Fibroblast of skin of right quadriceps (primary cell): Measurements from ENCODE around the gene MRPL17.
"Not testable (repeated sequence)": the region's sequence is repeated elsewhere in the genome, so short reads cannot be mapped to it uniquely, and the experiment has no call there.

Experiments
- DNase-seq: peaks from one replicate; pipeline ENCODE4 v3.0.0-alpha.2; 2013

The MRPL17 gene

DNA sequence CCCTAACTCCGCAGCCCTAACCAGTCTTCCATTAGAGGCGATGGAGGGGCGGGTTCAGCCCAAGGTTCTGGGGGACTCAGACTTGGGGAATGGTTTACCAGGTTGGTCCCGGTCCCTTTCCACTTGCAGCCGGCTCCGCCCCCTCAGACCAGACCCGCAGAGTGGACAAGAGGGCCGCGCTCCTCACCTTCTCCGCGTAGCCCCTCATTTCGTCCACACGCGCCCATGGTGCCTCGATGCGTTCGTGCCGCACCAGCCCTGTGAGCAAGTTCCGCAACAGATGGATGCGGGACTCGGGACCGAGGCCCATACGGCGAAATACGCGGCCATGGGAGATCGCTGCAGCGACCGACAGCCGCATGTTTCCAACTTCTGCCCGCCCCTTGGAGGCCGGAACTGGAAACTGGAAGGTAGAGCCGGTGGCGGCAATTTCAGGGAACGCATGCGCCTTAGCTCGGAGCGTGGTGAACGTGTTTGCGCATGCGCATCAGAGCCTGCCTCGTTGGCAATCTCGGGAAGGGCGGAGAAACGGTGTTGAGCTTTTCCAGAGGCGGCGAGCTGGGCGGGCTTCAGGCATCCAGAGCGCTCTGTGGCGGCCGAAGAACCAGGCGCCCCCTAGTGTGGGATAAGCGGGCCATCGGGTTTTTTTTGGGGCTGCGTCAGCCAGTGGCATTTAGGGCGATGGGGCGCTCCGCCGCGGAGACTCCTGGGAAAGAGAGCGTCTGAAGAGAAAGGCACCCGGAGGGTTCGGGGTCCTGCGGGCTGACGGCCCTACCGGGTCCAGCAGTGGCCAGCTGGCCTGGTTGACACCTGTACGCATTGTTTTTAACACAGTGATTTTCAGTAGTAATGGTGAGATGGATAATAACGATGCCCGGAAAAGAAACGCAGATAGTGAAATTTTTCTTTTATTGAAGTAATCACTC lies at the start of gene MRPL17:
TSS of gene MRPL17 (minus strand) at position 405 of the 926 bp plus-strand sequence. CDS start at position 361, 44 bp downstream.
- DNase-seq = peak; percentile 99

DNA sequence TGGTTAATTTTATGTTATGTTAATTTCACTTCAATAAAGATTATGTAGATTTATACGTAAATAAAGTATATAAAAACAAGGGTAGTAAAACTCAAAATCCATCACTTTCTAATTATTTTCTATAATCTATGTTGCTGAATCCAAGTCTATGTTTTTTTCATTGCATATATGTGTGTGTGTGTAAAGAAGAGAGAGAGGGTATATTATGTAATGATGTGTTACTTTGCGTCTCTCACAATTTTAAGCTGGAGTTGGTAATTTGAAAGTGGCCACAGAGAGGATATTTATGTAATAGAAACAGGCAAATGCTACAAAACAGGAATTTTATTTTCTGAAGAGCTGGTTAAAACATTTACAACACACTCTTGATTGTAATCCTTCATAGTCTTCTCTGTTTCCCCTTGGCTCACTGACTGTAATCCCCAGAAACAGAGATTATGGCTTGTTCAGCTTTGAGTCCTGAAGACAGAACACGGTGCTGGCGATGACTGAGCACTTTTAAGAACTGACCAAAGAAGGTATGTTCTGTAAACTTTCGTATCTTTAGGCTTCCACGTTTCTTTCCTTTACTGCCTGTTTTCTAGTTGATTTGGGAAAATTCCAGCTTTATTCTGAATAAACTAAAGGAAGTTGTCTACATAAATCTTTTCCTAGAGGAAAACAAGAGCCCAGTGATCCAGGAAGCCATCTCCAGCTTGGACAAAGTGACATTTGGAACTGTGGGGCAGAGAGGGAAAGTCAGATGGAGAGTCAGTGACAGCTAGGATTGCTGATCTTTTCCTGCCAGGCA lies 45.0 kb upstream of the MRPL17 start:
- no peak for DNase-seq

DNA sequence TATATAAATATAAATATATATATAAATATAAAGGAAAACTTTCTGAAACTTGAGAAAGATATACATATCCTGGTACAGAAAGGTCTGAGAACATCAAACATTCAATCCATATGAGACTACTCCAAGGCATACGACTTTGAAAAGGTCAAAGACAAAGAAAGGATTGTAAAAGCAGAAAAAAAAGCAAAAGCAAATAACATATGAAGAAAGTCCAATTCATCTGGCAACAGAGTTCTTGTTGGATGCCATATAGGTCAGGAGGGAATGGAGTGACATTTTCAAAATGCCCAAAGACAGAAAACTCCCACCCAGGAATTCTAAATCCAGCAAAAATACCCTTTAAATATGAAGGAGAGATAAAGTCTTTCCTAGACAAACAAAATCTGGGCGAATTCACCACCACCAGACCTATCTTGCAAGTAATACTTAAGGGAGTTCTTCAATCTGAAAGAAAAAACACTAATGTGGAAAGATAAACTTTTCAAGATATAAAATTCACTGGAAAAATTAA lies 42.3 kb upstream of the MRPL17 start:
- DNase-seq = no peak

DNA sequence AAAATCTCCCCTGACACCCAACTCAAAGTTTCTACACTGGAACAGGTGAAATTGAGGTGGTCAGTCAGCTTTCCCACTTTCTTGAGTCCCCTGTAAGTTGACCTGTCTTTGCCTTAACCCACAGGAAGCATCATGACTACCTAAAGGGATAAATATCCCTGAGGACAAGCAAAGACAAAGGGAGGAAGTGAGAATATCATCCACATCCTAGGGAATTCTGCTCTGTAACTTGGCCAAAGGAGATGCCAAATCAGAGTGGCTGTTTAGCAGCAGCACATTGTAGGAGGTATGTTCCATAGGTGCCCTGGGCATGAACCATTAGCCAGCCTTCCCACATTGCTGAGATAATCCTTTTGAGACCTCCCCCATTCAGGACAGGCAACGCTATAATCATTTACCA lies 40.9 kb upstream of the MRPL17 start:
- no peak for DNase-seq

DNA sequence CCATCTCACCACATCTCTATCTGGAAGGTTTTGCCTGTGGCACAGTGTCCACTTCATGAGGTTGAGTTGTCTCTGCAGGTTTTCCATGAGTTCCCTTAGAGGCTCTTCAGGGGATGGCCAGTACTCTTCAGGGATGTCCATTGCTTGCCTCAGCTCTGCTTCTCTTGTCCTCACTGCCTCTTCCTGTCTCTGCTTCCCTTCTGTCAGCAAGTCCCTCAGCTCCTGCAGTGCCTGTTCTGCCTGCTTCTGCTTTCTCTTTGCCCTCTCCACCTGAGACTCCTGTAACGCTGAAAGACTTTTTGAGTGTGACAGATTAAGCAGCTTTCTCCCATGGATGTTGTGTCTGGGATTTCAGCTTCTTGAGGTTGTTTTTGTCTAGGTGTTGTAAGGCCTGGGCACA lies 38.2 kb upstream of the MRPL17 start:
- no peak for DNase-seq

DNA sequence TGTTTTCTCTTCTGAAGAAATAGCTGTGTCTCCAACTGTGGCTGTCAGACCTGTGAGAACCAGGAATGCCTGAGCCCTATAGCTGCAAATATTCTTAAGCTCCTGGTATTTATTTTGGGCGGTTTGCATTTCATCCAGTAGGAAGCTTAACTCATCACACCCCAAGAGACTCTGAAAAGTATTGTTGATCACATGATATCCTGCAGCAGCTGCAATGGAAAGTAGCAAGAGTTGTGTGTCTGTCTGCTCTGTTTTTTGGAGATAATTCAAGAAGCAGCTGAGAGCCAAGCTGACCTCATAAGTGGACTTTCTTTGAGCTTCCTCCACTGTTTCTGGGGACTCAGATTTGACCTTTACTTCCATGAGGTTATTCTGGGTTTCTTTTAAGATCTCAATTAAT lies 36.4 kb upstream of the MRPL17 start:
- no peak for DNase-seq

DNA sequence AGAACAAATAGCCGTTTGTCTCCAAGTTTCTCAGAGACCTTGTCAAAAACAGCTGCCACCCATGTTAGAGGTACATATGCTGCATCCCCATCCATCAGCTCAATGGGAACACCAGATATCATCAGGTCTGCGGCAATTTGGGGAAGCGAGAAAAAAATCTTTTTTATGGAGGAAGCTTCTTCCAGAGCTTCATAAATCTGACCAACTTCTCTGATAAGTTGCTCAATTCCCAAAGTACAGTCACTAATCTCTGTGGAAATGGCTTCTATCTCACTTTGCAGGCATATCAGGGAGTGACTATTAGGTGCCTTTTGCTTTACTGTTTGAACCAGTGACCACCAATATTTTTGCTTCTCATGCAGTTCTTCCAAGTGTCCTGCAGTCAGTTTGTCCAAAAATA lies 34.3 kb upstream of the MRPL17 start:
- no peak for DNase-seq

DNA sequence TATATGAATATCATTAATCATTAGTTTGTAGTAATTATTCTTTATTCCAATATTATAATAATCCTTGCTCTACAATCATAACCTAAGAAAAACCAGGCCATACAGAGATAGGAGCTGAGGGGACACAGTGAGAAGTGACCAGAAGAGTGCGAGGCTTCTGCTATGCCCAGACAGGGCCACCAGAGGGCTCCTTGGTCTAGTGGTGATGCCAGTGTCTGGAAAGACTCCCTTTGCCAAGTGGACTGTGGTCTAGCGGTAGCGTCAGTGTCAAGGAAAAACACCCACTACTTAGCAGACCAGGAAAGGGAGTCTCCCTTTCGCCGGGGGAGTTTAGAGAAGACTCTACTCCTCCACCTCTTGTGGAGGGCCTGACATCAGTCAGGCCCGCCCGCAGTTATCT lies 28.4 kb upstream of the MRPL17 start:
- not testable (repeated sequence) for DNase-seq

DNA sequence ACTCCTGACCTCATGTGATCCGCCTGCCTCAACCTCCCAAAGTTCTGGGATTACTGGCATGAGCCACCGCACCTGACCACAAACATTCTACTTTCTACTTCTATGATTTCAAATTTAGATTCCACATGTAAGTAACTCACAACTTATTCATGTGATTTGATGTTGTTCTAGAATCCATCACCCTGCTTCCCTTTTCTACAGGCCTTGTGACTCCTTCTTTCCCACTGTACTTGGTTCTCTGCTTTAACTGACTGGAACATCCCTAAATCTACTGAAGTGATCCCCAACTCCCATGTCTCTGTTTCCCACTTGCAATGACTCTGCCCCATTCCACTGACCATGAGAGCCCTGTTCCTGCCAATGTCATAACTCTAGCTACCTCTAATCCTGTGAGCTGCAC lies 25.7 kb upstream of the MRPL17 start:
- no peak for DNase-seq

DNA sequence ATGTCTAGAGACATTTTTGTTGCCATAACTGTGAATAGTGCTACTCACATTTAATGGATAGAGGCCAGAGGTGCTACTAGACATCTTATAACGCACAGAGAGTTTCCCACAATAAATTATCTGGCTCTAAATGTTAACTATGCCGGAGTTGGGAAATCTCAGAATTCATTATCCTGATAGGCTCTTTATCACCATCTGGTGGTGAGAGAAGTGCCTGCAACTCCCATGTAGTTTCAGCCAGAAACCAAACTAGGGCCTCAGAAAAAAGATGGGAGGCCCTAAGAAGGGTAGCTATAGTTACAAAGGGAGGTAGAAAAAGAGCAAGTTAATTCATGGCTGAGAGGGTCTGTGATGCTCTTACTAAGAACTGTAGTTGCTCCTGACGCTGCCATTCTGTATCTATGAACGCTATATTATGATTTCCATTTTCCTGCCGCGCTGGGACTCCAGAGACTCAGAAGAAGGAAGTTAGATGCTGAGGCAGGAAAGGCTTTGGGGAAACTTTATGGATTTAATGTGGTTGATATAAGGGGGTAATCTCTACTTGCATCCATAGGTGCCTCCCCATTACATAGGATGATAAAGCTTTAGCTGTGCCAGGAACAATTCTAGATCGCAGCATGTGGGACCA lies 22.9 kb upstream of the MRPL17 start:
- peak; percentile 63 for DNase-seq

DNA sequence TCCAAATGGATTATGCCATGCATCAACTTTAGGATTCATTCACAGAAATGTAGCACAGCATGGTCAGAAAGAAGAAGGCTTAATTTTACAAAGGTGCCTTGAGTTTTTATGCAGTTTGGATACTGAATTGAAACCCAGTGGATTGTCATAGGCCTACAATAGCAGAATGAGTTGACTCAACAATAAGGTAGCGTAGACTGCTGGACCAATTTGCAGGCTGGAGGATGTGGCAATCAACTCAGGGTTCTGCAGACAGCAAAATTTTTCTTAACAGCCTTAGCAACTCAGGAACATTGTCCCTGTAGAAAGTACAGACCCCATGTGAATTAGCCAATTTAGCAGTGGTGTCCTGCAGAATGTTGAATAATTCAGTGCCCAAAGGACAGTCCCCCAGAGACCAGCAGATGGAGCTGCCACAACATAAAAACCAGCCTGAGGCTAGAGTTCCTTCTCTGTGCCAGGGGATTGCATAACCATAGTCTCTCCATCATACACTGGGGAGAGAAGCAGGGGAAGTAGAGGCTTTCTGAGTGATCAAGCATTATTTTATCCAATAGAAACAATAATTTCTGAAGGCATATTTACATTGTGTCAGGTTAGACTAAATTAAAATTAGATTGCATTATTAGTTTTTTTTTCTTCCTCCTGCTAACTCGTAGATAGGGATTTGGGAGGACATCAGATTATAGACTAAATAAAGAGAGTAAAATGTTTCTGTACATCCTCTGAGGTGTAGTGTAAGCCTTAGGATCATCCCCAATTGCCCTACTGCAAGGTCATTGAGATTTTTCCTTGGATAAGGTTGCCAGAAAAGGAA lies 20.3 kb upstream of the MRPL17 start:
- DNase-seq = peak; percentile 57

DNA sequence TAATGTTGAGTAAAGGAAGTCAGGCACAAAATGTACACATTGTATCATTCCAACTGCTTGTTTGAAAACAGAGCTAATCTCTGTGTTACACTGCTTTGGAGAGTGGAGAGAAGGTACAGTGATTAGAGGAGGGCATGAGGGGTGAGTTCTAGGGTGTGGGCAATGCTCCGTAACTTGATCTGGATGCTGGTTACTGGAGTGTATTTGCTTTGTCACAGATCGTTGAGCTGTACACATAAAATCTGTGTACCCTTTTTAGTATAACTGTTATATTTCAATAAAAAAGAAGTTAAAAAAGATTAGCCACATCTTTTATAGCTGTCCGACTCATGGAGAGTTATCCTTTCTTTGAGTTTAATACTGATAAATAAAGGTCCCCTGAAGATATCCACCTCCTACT lies 18.8 kb upstream of the MRPL17 start:
- DNase-seq = not testable (repeated sequence)

DNA sequence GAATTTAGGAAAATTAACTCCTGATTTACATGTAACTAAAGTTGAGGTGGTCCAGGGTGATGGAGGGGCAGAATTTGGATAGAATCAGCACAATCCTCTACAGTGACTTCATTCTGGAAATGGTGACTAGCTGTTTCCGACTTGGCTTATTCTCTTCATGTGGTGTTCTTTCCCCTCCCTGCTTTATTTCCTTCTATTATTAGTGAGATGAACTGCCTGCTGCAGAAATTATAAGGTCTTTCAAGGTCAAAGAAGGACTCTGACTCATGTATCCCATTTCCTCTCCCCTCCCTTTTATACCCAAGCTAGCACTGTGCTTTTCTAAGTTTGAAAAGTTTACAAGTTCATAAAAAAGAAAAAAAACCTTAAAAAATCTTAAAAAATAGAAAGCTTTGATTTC lies 12.2 kb upstream of the MRPL17 start:
- DNase-seq = peak; percentile 59

DNA sequence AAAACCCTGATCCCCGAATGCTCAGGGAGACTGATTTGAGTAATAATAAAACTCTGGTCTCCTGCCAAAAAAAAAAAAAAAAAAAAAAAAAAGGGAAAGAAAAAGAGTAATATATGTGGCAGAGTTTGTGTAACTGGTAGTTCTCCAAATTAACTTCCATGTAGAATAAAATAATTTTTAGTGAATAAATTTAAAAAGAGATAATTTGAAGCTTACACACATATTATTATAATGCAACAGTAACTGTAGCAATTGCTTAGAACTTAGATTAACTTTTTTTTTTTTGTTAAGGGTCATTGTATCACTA lies 11.0 kb upstream of the MRPL17 start:
- no peak for DNase-seq

DNA sequence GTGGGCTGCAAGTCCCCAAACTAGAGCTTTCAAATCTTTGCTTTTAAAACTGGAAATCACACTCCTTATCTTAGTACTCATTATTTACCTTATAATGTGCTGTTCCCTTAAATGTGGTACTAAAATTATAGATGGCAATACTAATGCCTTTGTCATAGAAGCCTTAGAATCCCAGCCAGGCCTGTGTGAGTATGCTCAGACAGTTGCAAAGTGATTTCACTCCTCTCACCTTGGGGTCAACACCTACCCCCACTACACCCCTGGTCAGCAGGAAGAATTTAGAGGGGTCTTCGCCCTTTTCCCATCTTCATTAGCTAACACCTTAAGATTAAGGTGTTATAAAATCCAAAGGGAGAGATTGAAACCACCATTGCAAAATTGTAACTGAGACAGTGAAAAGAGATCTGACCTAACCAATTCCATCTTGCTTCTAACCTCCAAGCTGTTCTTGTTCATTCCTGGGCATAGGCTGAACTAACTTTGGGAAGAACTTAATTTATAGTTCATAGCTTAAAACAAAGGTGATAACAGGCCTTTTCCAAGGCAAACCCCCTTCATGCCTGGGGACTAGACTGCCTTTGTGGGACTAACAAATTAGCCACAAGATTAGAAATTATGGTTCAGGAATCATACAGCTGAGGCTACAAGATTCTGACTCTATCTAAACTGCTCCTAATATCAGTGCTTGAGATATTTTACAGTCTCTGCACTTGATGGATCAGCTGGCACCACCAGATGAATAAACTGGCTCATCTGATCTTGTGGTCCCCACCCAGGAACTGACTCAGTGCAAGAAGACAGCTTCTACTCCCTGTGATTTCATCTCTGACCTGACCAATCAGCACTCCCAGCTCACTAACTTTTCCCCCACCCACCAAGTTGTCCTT lies 10.4 kb upstream of the MRPL17 start:
- peak; percentile 84 for DNase-seq

DNA sequence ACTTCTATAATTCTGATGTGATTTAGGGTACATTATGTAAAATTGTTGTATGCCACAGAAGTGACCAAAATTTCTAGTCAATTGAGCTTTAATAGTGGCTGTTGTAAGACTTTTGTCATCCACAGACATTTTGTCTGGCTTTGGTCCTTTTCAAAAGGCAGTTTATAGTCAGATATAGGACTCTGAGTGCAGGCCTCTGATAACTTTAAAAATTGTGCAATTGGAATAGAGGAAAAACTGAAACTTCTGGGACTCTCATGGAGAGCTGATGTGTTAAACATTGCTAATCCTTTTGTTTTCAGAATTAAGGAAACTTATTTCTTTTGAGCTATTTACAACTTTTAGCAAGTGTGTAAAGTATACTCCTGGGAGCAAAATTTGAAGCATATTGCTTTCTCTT lies 9.0 kb upstream of the MRPL17 start:
- DNase-seq = no peak

DNA sequence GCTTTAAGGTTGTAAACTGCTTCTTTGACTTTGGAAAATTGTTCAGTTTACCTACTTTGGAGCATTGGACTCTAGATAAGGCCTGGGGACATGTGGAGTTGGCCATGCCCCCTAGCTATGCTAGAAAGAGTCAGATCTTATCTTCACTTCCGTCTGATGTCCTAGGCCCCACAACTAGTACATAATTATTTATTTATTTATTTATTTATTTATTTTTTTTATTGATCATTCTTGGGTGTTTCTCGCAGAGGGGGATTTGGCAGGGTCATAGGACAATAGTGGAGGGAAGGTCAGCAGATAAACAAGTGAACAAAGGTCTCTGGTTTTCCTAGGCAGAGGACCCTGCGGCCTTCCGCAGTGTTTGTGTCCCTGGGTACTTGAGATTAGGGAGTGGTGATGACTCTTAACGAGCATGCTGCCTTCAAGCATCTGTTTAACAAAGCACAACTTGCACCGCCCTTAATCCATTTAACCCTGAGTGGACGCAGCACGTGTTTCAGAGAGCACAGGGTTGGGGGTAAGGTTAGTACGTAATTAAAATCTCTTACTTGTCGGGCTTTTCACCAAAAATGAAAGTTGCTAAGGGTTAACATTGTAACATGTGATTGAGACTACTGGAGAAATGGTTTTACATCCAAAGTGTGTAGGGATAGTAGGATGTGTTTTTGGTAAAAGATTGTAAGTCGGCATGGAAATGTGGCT lies 7.4 kb upstream of the MRPL17 start:
- not testable (repeated sequence) for DNase-seq

DNA sequence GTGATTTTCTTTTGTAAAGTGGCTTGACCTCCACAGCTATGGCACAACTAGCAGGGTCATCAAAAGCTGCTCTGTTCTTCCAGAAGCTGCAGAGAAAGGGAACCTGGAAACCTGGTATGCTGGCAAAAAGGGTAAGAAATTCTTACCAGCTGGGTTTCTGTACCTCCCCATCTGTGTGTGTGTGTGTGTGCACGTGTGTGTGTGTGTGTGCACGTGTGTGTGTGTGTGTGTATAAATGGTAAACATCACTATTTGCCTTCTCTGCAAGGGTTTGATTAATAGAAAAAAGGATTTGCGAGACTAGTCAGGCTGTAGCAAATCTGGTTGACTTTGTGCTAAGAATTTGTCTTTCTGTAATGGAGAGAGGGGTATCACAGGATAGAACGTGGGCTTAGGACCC lies 4.7 kb upstream of the MRPL17 start:
- DNase-seq = no peak

DNA sequence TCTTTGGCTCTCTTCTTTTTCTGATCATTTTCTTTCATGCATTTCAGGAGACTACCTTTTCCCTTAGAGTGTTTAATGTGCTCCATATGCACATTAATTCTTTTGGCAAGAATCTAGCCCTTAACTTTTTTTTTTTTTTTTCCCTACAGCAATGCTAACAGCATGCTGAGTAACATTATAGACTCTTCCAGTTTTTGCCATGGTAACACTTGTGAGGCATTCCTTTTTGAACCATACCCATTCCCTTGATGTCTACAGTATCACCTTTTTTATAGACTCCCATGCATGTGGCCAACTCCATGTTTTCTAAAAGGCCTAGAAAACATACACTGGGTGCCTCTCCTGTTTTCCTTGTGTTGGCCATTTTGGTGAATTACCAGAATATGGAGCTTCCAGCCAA lies 2.9 kb upstream of the MRPL17 start:
- no peak for DNase-seq

DNA sequence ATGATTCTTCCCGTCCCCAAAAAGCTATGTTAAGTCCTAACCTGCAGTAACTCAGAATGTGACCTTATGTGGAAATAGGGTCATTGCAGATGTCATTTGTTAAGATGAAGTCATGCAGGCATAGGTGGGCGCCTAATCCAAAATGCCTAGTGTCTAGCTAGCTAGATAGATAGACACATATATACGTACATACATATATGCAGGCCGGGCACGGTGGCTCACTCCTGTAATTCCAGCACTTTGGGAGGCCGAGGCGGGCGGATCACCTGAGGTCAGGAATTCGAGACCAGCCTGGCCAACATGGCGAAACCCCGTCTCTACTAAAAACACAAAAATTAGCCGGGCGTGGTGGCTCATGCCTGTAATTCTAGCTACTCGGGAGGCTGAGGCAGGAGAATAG lies 928 bp upstream of the MRPL17 start:
- not testable (repeated sequence) for DNase-seq

DNA sequence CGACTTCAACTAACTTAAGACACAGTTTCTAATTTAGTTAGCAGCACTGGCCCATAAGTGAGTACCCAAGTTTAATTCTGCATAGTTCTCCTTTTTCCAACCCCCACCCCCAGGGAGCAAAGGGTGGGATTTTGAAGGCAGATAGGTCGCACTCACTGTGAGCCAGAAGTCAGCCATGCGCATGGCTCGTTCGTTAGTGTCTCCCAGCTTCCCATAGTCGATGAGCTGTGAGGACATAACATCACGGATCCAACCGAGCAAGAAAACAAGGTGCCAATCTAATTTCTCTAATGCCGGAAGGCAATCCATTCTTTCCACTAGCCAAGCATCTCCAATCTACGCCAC lies 577 bp downstream of the MRPL17 start:
- DNase-seq = no peak
